HG02970 (cell line): ENCODE measurements around the gene CA14.
"Not testable (repeated sequence)": the region's sequence is repeated elsewhere in the genome, so short reads cannot be mapped to it uniquely, and the experiment has no call there.

Experiments
- ATAC-seq: cut with Tn5 transposase; IDR thresholded peaks from one replicate; pipeline ENCODE4 v1.9.1; 2021; ENCODE audit warnings: mild to moderate bottlenecking, moderate library complexity, moderate number of reproducible peaks; ENCODE audit not compliant: unreplicated experiment, low FRiP score

Gene CA14

GRCh38 chr1:150273311-150273710, 15.7 kb downstream of the CA14 start:
- no peak for ATAC-seq

GRCh38 chr1:150280138-150280707, 22.6 kb downstream of the CA14 start:
- no peak for ATAC-seq

- no peak for ATAC-seq
Observed at GRCh38 chr1:150281221-150281757, 23.7 kb downstream of the CA14 start.

GRCh38 chr1:150281758-150282557, 24.4 kb downstream of the CA14 start, which contains the start of gene CIART:
CIART (plus strand) TSS chr1:150282554; CDS start chr1:150283268, 714 bp downstream.
- no peak for ATAC-seq

- no peak for ATAC-seq
Observed at GRCh38 chr1:150282558-150282958, 25.0 kb downstream of the CA14 start.

DNA sequence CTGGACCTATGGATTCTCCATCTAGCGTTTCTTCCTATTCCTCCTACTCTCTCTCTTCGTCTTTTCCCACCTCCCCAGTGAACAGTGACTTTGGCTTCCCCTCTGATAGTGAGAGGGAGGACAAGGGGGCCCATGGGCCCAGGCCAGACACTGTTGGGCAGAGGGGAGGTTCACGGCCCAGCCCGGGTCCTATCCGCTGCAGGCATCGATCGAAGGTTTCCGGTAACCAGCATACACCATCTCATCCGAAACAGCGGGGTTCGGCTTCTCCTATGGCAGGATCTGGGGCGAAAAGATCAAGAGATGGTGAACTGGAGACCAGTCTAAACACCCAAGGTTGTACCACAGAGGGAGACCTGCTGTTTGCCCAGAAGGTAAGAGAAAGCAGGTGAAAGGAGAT, 25.7 kb downstream of the CA14 start:
- no peak for ATAC-seq

DNA sequence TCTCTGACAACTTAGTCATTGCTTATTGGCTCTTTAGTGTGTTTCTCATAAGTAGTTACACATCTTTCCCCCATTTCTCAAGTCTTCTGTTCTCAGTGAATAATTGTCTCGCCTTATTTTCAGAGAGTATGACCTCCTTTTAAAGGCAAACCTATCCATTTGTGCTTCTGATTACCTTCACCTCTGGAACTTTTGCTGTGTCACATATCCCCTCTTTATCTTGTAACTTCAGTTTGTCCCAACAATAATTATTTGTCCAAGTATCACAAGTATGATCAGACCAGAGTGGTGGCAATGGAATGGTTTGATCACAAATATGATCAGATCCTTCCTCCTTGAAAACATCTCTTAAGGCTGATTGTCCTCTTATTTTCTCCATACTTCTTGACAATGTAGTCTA, 30.8 kb downstream of the CA14 start:
- no peak for ATAC-seq

- no peak for ATAC-seq
Observed at GRCh38 chr1:150288822-150289221, 31.2 kb downstream of the CA14 start.

- ATAC-seq, result peak; percentile 79
Observed at GRCh38 chr1:150293433-150294253, 36.1 kb downstream of the CA14 start, which contains the start of gene MRPS21. MRPS21 (plus strand) TSS chr1:150293861; CDS start chr1:150294367, 506 bp downstream.

- no peak for ATAC-seq
Observed at GRCh38 chr1:150295476-150295875, 37.9 kb downstream of the CA14 start.

- ATAC-seq, result no peak
Observed at GRCh38 chr1:150299716-150300115, 42.1 kb downstream of the CA14 start.

- no peak for ATAC-seq
Observed at GRCh38 chr1:150302338-150302737, 44.8 kb downstream of the CA14 start.

DNA sequence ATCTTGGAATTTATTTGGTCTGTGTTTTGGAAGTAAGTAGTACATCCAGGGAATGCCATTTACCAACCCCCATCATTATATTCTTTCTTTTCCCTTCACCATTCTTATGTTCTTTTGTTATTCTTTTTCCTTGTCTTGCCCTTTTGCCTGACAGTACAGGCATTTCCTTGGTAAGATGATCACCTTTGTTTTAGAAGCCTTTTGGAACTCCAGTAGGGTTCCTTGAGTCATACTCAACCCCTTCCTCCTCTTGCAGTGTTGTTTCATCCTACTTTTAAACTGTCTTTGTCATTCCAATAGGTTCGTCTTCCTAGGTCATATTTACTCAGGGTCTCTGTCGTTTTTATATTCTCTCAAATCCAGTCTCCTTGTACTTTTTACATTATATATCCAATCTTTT, 45.3 kb downstream of the CA14 start:
- no peak for ATAC-seq

DNA sequence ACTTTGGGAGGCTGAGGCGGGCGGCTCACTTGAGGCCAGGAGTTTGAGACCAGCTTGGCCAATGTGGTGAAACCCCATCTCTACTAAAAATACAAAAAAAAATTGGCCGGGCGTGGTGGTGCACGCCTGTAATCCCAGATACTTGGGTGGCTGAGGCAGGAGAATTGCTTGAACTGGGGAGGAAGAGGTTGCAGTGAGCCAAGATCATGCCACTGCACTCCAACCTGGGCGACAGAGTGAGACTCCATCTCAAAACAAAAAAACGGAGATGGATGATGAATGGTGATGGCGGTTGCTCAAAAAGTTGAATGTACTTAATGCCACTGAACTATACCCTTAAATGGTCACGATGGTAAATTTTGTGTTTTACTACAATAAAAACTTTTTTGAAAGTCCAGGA, 51.0 kb downstream of the CA14 start:
- not testable (repeated sequence) for ATAC-seq

GRCh38 chr1:150309758-150310508, 52.4 kb downstream of the CA14 start:
- ATAC-seq, result no peak

DNA sequence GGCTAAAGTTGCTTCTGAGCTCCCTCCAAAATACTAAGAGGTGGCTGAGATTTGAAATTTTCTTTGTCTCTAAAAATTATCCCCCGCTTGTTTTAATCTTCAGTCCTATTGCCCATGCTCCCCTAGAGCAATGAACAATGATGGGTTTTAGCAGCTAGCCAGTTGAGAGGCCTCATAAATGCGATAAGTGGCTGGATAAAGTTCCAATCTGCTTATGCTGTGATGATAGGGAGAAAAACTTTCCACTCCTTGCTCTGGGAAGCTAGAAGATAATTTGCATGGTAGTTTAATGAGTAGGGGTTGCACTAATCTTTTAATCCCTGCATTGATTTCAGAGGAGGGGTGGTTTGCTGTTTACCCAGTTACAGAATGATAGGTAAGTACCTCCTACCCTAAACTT, 54.2 kb downstream of the CA14 start:
- ATAC-seq, result no peak
